ENCODE measurements around the gene NDUFS8. TPM values are rescaled to one million over a fixed set of nuclear protein-coding genes. Genes with fewer than 3 reads are reported as not detected.

The NDUFS8 gene
- total and polyA plus RNA-seq, 2 donors (not counting 1 experiment from before 2014, with no cell fraction given) = 73.9 to 84.6 TPM

DNA sequence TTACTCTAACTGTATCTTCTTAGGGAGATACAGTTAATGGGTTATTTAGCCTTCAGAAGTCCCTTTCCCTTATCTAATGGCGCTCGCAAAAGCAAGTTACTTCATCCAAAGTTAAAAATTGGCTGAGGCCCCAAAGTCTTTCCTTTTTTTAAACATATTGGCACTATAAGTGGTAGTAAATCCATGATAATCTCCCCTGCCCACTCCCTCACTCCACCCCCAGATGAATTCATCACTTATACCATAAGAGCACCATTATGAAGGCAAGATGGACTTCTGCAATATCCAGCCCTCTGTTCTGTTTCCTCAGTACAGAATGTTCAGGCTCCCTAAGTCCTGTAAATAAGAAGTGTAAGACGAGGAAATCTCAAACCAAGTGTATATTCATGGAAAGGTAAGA lies 53.0 kb downstream of the NDUFS8 start:
- Mint-ChIP-seq H3K4me1 (no peaks in the 10 kb centered on the region), H3K27ac (no peak overlapping the region), H3K27me3 (no peaks in the 10 kb centered on the region), H3K9me3 (ENCODE audit: insufficient read depth) (no peaks in the 10 kb centered on the region), H3K4me3 (no peak overlapping the region)
- H3K4me3 ChIP-seq (ENCODE audit: control extremely low read depth in 1 of 5, extremely low read depth in 1 of 5, insufficient read depth in 1 of 5, low read depth in 2 of 5, low read length in 4 of 5) = no peak overlapping the region
- CTCF ChIA-PET = interaction anchor here (1.5 kb wide), 1 partner anchor 75 kb away, joined by 3 read pairs; no protein-coding TSS in a partner anchor
- TF ChIP-seq EZH2 (IDR thresholded peaks at IDR 0.05; ENCODE audit: borderline replicate concordance, insufficient read depth, low read depth, low read length, poor library complexity, severe bottlenecking) = no peak
- TF ChIP-seq, protein P1, sequence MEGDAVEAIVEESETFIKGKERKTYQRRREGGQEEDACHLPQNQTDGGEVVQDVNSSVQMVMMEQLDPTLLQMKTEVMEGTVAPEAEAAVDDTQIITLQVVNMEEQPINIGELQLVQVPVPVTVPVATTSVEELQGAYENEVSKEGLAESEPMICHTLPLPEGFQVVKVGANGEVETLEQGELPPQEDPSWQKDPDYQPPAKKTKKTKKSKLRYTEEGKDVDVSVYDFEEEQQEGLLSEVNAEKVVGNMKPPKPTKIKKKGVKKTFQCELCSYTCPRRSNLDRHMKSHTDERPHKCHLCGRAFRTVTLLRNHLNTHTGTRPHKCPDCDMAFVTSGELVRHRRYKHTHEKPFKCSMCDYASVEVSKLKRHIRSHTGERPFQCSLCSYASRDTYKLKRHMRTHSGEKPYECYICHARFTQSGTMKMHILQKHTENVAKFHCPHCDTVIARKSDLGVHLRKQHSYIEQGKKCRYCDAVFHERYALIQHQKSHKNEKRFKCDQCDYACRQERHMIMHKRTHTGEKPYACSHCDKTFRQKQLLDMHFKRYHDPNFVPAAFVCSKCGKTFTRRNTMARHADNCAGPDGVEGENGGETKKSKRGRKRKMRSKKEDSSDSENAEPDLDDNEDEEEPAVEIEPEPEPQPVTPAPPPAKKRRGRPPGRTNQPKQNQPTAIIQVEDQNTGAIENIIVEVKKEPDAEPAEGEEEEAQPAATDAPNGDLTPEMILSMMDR (IDR thresholded peaks at IDR 0.05) = no peak
- peaks cover 0 to 2% of the 10 kb centered on the region in 2 experiments for H3K36me3 ChIP-seq (replicated peaks in 1 of 2; ENCODE audit: control extremely low read depth in 1 of 2, control insufficient read depth in 1 of 2, extremely low read depth in 1 of 2, insufficient read depth in 2 of 2, low read length in 1 of 2)
- ATAC-seq (ENCODE audit: low read depth) (no peak), DNase-seq (no peak)
- POLR2A ChIA-PET = interaction anchor here (0.6 kb wide), 1 partner anchor 29 kb away, joined by 3 read pairs; no protein-coding TSS in a partner anchor
- H4K20me1 ChIP-seq (ENCODE audit: control insufficient read depth, insufficient read depth, low read length, poor library complexity, severe bottlenecking) = no peaks in the 10 kb centered on the region
- no peak overlapping the region for H3K27ac ChIP-seq (ENCODE audit: low read length in 2 of 2)
- no peak overlapping the region for H3K9ac ChIP-seq (ENCODE audit: low read length)
- H3K9me3 ChIP-seq (ENCODE audit: control extremely low read depth in 1 of 3, control insufficient read depth in 2 of 3, insufficient read depth in 1 of 3, low read length in 2 of 3) = no peaks in the 10 kb centered on the region
- WGBS (ENCODE audit: insufficient coverage) = 88% methylated on average over 1 of the region's 3 CpGs
- H2AFZ ChIP-seq (ENCODE audit: insufficient read depth, low read depth, low read length, poor library complexity, severe bottlenecking) = no peak overlapping the region
- intact Hi-C loops (cut with micrococcal nuclease) = no loop called here
- H3K4me2 ChIP-seq (replicated peaks; ENCODE audit: low read depth, low read length, poor library complexity, severe bottlenecking) = no peak overlapping the region
- peaks cover 5% of the 10 kb centered on the region for H3K79me2 ChIP-seq (ENCODE audit: control insufficient read depth, insufficient read depth, low read length)
- no peaks in the 10 kb centered on the region for H3K4me1 ChIP-seq (ENCODE audit: control insufficient read depth in 2 of 2, insufficient read depth in 2 of 2, low read length in 2 of 2)
- no peaks in the 10 kb centered on the region for H3K27me3 ChIP-seq (replicated peaks in 1 of 4; ENCODE audit: control extremely low read depth in 1 of 4, control insufficient read depth in 3 of 4, insufficient read depth in 4 of 4, low read length in 3 of 4)

Small RNA genes within 50 kb of the gene (small RNA-seq; reads per million reads assigned to genes)
- not detected for gene MIR6753 (ENCODE audit: insufficient read length, low read depth, low replicate concordance)

Other genes with a start within 250 kb of the NDUFS8 start
- 114 and 123 TPM in 2 replicates for gene UNC93B1, start 26.6 kb upstream of the NDUFS8 start, total RNA-seq
- 308 and 342 TPM in 2 replicates for gene UNC93B1, start 26.6 kb upstream of the NDUFS8 start, polyA plus RNA-seq
- 0.39 and 0.81 TPM in 2 replicates for gene ALDH3B1, start 20.4 kb upstream of the NDUFS8 start, total RNA-seq
- 0.74 and 0.81 TPM in 2 replicates for gene ALDH3B1, start 20.4 kb upstream of the NDUFS8 start, polyA plus RNA-seq
- gene TCIRG1, start 8.3 kb downstream of the NDUFS8 start, total RNA-seq = 305 and 306 TPM in 2 replicates
- 703 and 725 TPM in 2 replicates for gene TCIRG1, start 8.3 kb downstream of the NDUFS8 start, polyA plus RNA-seq
- gene CHKA, start 90.7 kb downstream of the NDUFS8 start, total RNA-seq = 20.6 and 24.9 TPM in 2 replicates
- gene CHKA, start 90.7 kb downstream of the NDUFS8 start, polyA plus RNA-seq = 10.6 and 21.7 TPM in 2 replicates
- 77.8 and 81.8 TPM in 2 replicates for gene KMT5B, start 182.6 kb downstream of the NDUFS8 start, total RNA-seq
- gene KMT5B, start 182.6 kb downstream of the NDUFS8 start, polyA plus RNA-seq = 13.4 and 23.0 TPM in 2 replicates
- 81.8 and 88.6 TPM in 2 replicates for gene C11orf24, start 241.3 kb downstream of the NDUFS8 start, total RNA-seq
- gene C11orf24, start 241.3 kb downstream of the NDUFS8 start, polyA plus RNA-seq = 94.2 and 94.7 TPM in 2 replicates

All from B cell (primary cell).